ENCODE results near the gene INPP5A. TPM values are rescaled to one million over a fixed set of nuclear protein-coding genes. Genes with fewer than 3 reads are reported as not detected.

The INPP5A gene
- total RNA-seq, 1 donor from 2014 or later = 35.4 TPM

GRCh38 chr10:132808383-132809231 is 271.0 kb downstream of the INPP5A start:
- Mint-ChIP-seq H3K36me3 (ENCODE audit: low read depth) (no peaks in the 10 kb centered on the region), H3K9me3 (no peaks in the 10 kb centered on the region), H3K27me3 (ENCODE audit: low read depth) (peaks cover 12% of the 10 kb centered on the region), H3K4me1 (no peaks in the 10 kb centered on the region), H3K4me3 (no peak overlapping the region), H3K27ac (ENCODE audit: unreplicated experiment) (no peak overlapping the region)
- no peak for DNase-seq (ENCODE audit: low read depth, low spot score)
- no peak for TF ChIP-seq CTCF (conservative IDR thresholded peaks at IDR 0.05)

- H3K27ac Mint-ChIP-seq (ENCODE audit: unreplicated experiment) = no peak overlapping the region
Observed at GRCh38 chr10:132809232-132810140, 271.9 kb downstream of the INPP5A start.

DNA sequence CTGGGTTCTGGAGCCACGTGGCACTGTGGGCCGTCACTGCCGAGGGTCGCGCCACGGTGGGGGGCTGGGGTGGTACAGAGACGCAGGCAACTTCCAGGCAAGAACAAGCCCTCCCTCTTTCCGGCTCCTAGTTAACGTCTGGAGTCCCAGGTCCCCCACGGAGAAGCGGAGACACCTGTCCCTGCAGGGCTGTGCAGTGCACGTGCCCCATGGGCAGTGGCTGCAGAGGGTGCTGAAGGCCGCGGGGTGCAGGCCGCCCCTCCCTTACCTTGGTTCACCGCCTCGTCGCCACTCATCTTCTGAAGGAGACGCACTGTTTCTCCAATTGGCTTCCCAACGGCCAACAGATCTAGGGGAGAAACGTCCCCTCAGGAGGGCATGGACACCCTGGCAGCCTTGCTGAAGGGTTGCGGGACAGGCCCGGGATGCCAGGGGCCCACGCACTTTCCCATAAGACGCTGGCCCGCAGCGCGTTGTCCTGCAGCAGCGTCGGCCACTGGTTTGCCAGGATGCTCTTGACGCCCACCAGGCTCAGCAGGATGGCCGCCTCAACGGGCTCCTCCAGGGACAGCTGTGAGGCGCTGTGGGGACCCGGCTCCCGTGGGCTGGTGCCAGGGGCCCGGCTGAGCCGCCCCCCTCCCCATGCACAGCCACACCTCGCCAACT is 272.7 kb downstream of the INPP5A start:
- TF ChIP-seq CTCF (conservative IDR thresholded peaks at IDR 0.05) = no peak
- Mint-ChIP-seq H3K4me3 (no peak overlapping the region), H3K27ac (ENCODE audit: unreplicated experiment) (no peak overlapping the region), H3K36me3 (ENCODE audit: low read depth) (no peaks in the 10 kb centered on the region), H3K27me3 (ENCODE audit: low read depth) (peaks cover 15% of the 10 kb centered on the region), H3K9me3 (no peaks in the 10 kb centered on the region), H3K4me1 (no peaks in the 10 kb centered on the region)
- DNase-seq (ENCODE audit: low read depth, low spot score) = no peak

More at GRCh38 chr10:132809232-132810140, 271.9 kb downstream of the INPP5A start:
- no peaks in the 10 kb centered on the region for H3K4me1 Mint-ChIP-seq
- no peak for TF ChIP-seq CTCF (conservative IDR thresholded peaks at IDR 0.05)
- H3K4me3 Mint-ChIP-seq = no peak overlapping the region
- peaks cover 12% of the 10 kb centered on the region for H3K27me3 Mint-ChIP-seq (ENCODE audit: low read depth)
- DNase-seq (ENCODE audit: low read depth, low spot score) = no peak
- no peaks in the 10 kb centered on the region for H3K36me3 Mint-ChIP-seq (ENCODE audit: low read depth)
- H3K9me3 Mint-ChIP-seq = no peaks in the 10 kb centered on the region

- Mint-ChIP-seq H3K4me3 (no peak overlapping the region), H3K9me3 (no peaks in the 10 kb centered on the region), H3K36me3 (ENCODE audit: low read depth) (no peaks in the 10 kb centered on the region), H3K27me3 (ENCODE audit: low read depth) (peaks cover 22% of the 10 kb centered on the region), H3K27ac (ENCODE audit: unreplicated experiment) (no peak overlapping the region), H3K4me1 (no peaks in the 10 kb centered on the region)
- no peak for TF ChIP-seq CTCF (conservative IDR thresholded peaks at IDR 0.05)
- DNase-seq (ENCODE audit: low read depth, low spot score) = no peak
Observed at GRCh38 chr10:132810807-132811700, 273.5 kb downstream of the INPP5A start.
